Measurements from ENCODE around the gene ISG20.

- TF ChIP-seq CTCF (conservative IDR thresholded peaks at IDR 0.05; ENCODE audit: low read length): no peak
- TF ChIP-seq EZH2phosphoT487 (IDR thresholded peaks at IDR 0.05; ENCODE audit: borderline replicate concordance, low read depth, low read length): no peak
Measured at GRCh38 chr15:88696254-88696653, 57.4 kb downstream of the ISG20 start.
